ENCODE measurements around the gene RBL2. TPM values are rescaled to one million over a fixed set of nuclear protein-coding genes. Genes with fewer than 3 reads are reported as not detected.

The RBL2 gene
- total RNA-seq, 1 donor from 2014 or later, result 51.0 TPM

GRCh38 chr16:53492503-53492902, 58.2 kb downstream of the RBL2 start:
- H3K27me3 Mint-ChIP-seq, result no peaks in the 10 kb centered on the region
- no peak overlapping the region for H3K4me3 Mint-ChIP-seq
- H3K4me1 Mint-ChIP-seq (ENCODE audit: unreplicated experiment), result no peaks in the 10 kb centered on the region
- H3K27ac Mint-ChIP-seq, result no peak overlapping the region
- H3K9me3 Mint-ChIP-seq, result no peaks in the 10 kb centered on the region
- TF ChIP-seq CTCF (conservative IDR thresholded peaks at IDR 0.05), result no peak
- H3K36me3 Mint-ChIP-seq, result peaks cover 39% of the 10 kb centered on the region
- DNase-seq (ENCODE audit: extremely low spot score, unreplicated experiment), result no peak

- peaks cover 41% of the 10 kb centered on the region for H3K36me3 Mint-ChIP-seq
- no peaks in the 10 kb centered on the region for H3K9me3 Mint-ChIP-seq
- no peak overlapping the region for H3K4me3 Mint-ChIP-seq
- no peak for DNase-seq (ENCODE audit: extremely low spot score, unreplicated experiment)
- H3K27ac Mint-ChIP-seq, result no peak overlapping the region
- no peaks in the 10 kb centered on the region for H3K4me1 Mint-ChIP-seq (ENCODE audit: unreplicated experiment)
- no peak for TF ChIP-seq CTCF (conservative IDR thresholded peaks at IDR 0.05)
- H3K27me3 Mint-ChIP-seq, result no peaks in the 10 kb centered on the region
Measured at GRCh38 chr16:53494636-53495035, 60.4 kb downstream of the RBL2 start.

- no peaks in the 10 kb centered on the region for H3K9me3 Mint-ChIP-seq
- peak overlapping the region; percentile 42 for H3K27ac Mint-ChIP-seq
- no peak overlapping the region for H3K4me3 Mint-ChIP-seq
- peaks cover 41% of the 10 kb centered on the region for H3K36me3 Mint-ChIP-seq
- no peaks in the 10 kb centered on the region for H3K27me3 Mint-ChIP-seq
- no peaks in the 10 kb centered on the region for H3K4me1 Mint-ChIP-seq (ENCODE audit: unreplicated experiment)
- no peak for TF ChIP-seq CTCF (conservative IDR thresholded peaks at IDR 0.05)
- DNase-seq (ENCODE audit: extremely low spot score, unreplicated experiment), result no peak
Measured at GRCh38 chr16:53495325-53495724, 61.1 kb downstream of the RBL2 start.

GRCh38 chr16:53498984-53499383, 64.7 kb downstream of the RBL2 start:
- no peak overlapping the region for H3K27ac Mint-ChIP-seq
- peaks cover 17% of the 10 kb centered on the region for H3K4me1 Mint-ChIP-seq (ENCODE audit: unreplicated experiment)
- no peaks in the 10 kb centered on the region for H3K9me3 Mint-ChIP-seq
- peaks cover 3% of the 10 kb centered on the region for H3K27me3 Mint-ChIP-seq
- no peak for TF ChIP-seq CTCF (conservative IDR thresholded peaks at IDR 0.05)
- no peak for DNase-seq (ENCODE audit: extremely low spot score, unreplicated experiment)
- no peak overlapping the region for H3K4me3 Mint-ChIP-seq
- H3K36me3 Mint-ChIP-seq, result peaks cover 24% of the 10 kb centered on the region

- no peak for TF ChIP-seq CTCF (conservative IDR thresholded peaks at IDR 0.05)
- peaks cover 9% of the 10 kb centered on the region for H3K36me3 Mint-ChIP-seq
- no peaks in the 10 kb centered on the region for H3K9me3 Mint-ChIP-seq
- DNase-seq (ENCODE audit: extremely low spot score, unreplicated experiment), result no peak
- peaks cover 3% of the 10 kb centered on the region for H3K27me3 Mint-ChIP-seq
- H3K4me1 Mint-ChIP-seq (ENCODE audit: unreplicated experiment), result peaks cover 25% of the 10 kb centered on the region
- peak overlapping the region; percentile 98 for H3K27ac Mint-ChIP-seq
- H3K4me3 Mint-ChIP-seq, result peak overlapping the region; percentile 98
Measured at GRCh38 chr16:53501216-53501859, 67.1 kb downstream of the RBL2 start.
